SK-N-MC (cell line): Measurements from ENCODE around the gene DEPP1.

Experiments used
- EZH2 ChIP-seq: fragments of 200-600 bp; sonication (generic); IDR thresholded peaks from one replicate; pipeline ENCODE4 v1.6.1; 2017; ENCODE audit warnings: antibody characterized with exemption
- POLR2AphosphoS5 ChIP-seq: IDR thresholded peaks from 2 replicates; pipeline ENCODE4 v1.6.1; 2012; ENCODE audit warnings: mild to moderate bottlenecking, low read depth, low read length, borderline replicate concordance

- no peak for TF ChIP-seq EZH2
- no peak for TF ChIP-seq POLR2AphosphoS5
Measured at GRCh38 chr10:44955413-44956070, 23.1 kb downstream of the DEPP1 start.
